B cell (primary cell): ENCODE results near the gene TGFB1. TPM values are rescaled to one million over a fixed set of nuclear protein-coding genes. Genes with fewer than 3 reads are reported as not detected.
"Not testable (repeated sequence)": the region's sequence is repeated elsewhere in the genome, so short reads cannot be mapped to it uniquely, and the experiment has no call there.

ENCODE experiments used
- ATAC-seq: fragments of 200-7000 bp; cut with Tn5 transposase; one replicate; pipeline ENCODE4 v1.10.0; 2021; ENCODE audit warnings: low read depth, mild to moderate bottlenecking, moderate number of reproducible peaks, moderate library complexity
- CTCF ChIA-PET: fragments of 350-600 bp; sonication (Branson Sonifier 250); formaldehyde crosslinking; loops from one replicate; lab custom pipeline; 2021; ENCODE audit warnings: antibody characterized with exemption, inconsistent platforms; lab: Charles Lee
- POLR2A ChIA-PET: fragments of 350-600 bp; sonication (Branson Sonifier 250); formaldehyde crosslinking; loops from one replicate; lab custom pipeline; 2021; ENCODE audit warnings: antibody characterized with exemption; lab: Charles Lee
- DNase-seq: peaks from one replicate; pipeline ENCODE4 v3.0.0; 2013
- H2AFZ ChIP-seq: 2 replicates; pipeline ENCODE4 v1.6.1; 2012; ENCODE audit warnings: mild to moderate bottlenecking, low read depth, low read length; ENCODE audit not compliant: insufficient read depth, poor library complexity, severe bottlenecking
- H3K27ac ChIP-seq, 2 donors: 1 replicate in 1 of 2; 2 replicates in 1 of 2; pipeline ENCODE4 v1.5.1; 2012 to 2013; ENCODE audit warnings: low read length in 2 of 2, mild to moderate bottlenecking in 2 of 2, moderate library complexity in 1 of 2
- H3K27me3 ChIP-seq, 4 experiments: fragments of 200-600 bp in 1 of 4; sonication (generic) in 1 of 4; replicated peaks in 1 of 4; 1 replicate in 2 of 4; 2 replicates in 2 of 4; pipeline versions ENCODE4 v1.6.1 to v1.7.0; 2013 to 2016; ENCODE audit warnings: low read length in 3 of 4, mild to moderate bottlenecking in 2 of 4, mixed read lengths in 1 of 4, moderate library complexity in 1 of 4; ENCODE audit not compliant: insufficient read depth in 4 of 4, control insufficient read depth in 3 of 4; ENCODE audit errors: control extremely low read depth in 1 of 4
- H3K36me3 ChIP-seq, 2 experiments: replicated peaks in 1 of 2; 1 replicate in 1 of 2; 2 replicates in 1 of 2; pipeline versions ENCODE4 v1.6.1 to v1.7.1; 2013; ENCODE audit warnings: low read length in 1 of 2; ENCODE audit not compliant: insufficient read depth in 2 of 2, control insufficient read depth in 1 of 2; ENCODE audit errors: control extremely low read depth in 1 of 2, extremely low read depth in 1 of 2
- H3K4me1 ChIP-seq, 2 donors: fragments of 200-600 bp in 1 of 2; sonication (generic) in 1 of 2; 1 replicate in 1 of 2; 2 replicates in 1 of 2; pipeline versions ENCODE4 v1.5.1 to v1.6.1; 2013 to 2017; ENCODE audit warnings: low read length in 2 of 2; ENCODE audit not compliant: control insufficient read depth in 2 of 2, insufficient read depth in 2 of 2
- H3K4me2 ChIP-seq: replicated peaks from 2 replicates; pipeline ENCODE3; 2012; ENCODE audit warnings: mild to moderate bottlenecking, low read depth, low read length; ENCODE audit not compliant: poor library complexity, severe bottlenecking
- H3K4me3 ChIP-seq, 5 experiments: fragments of 200-600 bp in 1 of 5; sonication (generic) in 1 of 5; 1 replicate in 3 of 5; 2 replicates in 2 of 5; pipeline versions ENCODE4 v1.5.1 to v1.7.0; 2011 to 2016; ENCODE audit warnings: low read length in 4 of 5, mild to moderate bottlenecking in 4 of 5, low read depth in 2 of 5, control low read depth in 1 of 5, moderate library complexity in 1 of 5; ENCODE audit not compliant: insufficient read depth in 1 of 5; ENCODE audit errors: control extremely low read depth in 1 of 5, extremely low read depth in 1 of 5
- H3K79me2 ChIP-seq: fragments of 200-600 bp; sonication (generic); one replicate; pipeline ENCODE4 v1.6.0; 2016; ENCODE audit warnings: low read length; ENCODE audit not compliant: control insufficient read depth, insufficient read depth
- H3K9ac ChIP-seq: fragments of 200-600 bp; sonication (generic); 2 replicates; pipeline ENCODE4 v1.6.1; 2017; ENCODE audit warnings: mild to moderate bottlenecking, low read length, moderate library complexity
- H3K9me3 ChIP-seq, 3 donors: one replicate each; pipeline versions ENCODE4 v1.6.1 to v1.7.1; 2013; ENCODE audit warnings: low read length in 2 of 3; ENCODE audit not compliant: control insufficient read depth in 2 of 3, insufficient read depth in 1 of 3; ENCODE audit errors: control extremely low read depth in 1 of 3
- H4K20me1 ChIP-seq: 2 replicates; pipeline ENCODE4 v1.6.0; 2012; ENCODE audit warnings: mild to moderate bottlenecking, low read length; ENCODE audit not compliant: insufficient read depth, control insufficient read depth, poor library complexity, severe bottlenecking
- H3K27ac Mint-ChIP-seq: one replicate; pipeline ENCODE4 v1.8.0; 2021; ENCODE audit warnings: mixed read lengths
- H3K27me3 Mint-ChIP-seq: one replicate; pipeline ENCODE4 v1.8.0; 2021; ENCODE audit warnings: mixed read lengths
- H3K4me1 Mint-ChIP-seq: one replicate; pipeline ENCODE4 v1.8.0; 2021; ENCODE audit warnings: mixed read lengths
- H3K4me3 Mint-ChIP-seq: one replicate; pipeline ENCODE4 v1.8.0; 2021; ENCODE audit warnings: mixed read lengths
- H3K9me3 Mint-ChIP-seq: one replicate; pipeline ENCODE4 v1.8.0; 2022; ENCODE audit warnings: mixed read lengths; ENCODE audit not compliant: insufficient read depth
- EZH2 ChIP-seq: IDR thresholded peaks from 2 replicates; pipeline ENCODE4 v1.6.1; 2012; ENCODE audit warnings: borderline replicate concordance, low read depth, mild to moderate bottlenecking, moderate library complexity, low read length; ENCODE audit not compliant: insufficient read depth, poor library complexity, severe bottlenecking
- WGBS: methylation state at CpG from one replicate; pipeline ENCODE4 v1.1.5; 2013; ENCODE audit warnings: missing lambda C conversion rate; ENCODE audit not compliant: insufficient coverage; 5-methylcytosine and 5-hydroxymethylcytosine counted together
- intact Hi-C: fragments of 100-400 bp; cut with micrococcal nuclease; formaldehyde crosslinking; loops from one replicate; pipeline ENCODE4 v1.10.0; 2022
- polyA plus RNA-seq: library from polyadenylated mRNA; depleted of rRNA; stranded (reverse); fragments of >200 nt; gene quantifications from 2 replicates; pipeline ENCODE4 v1.2.3, GENCODE V29; 2012
- total RNA-seq, 2 donors: library from RNA; stranded (reverse); fragments of 120-200 nt in 1 of 2; gene quantifications; 1 replicate in 1 of 2; 2 replicates in 1 of 2; pipeline versions ENCODE4 v1.2.3 to v1.2.4, GENCODE V29; 2013 to 2022
- TF ChIP-seq, protein P1 (sequence below): fragments of 200-600 bp; IDR thresholded peaks from one replicate; pipeline ENCODE4 v1.8.0; 2022; ENCODE audit warnings: antibody characterized with exemption, mild to moderate bottlenecking

TGFB1 gene
- total and polyA plus RNA-seq, 2 donors (not counting 1 experiment from before 2014, with no cell fraction given), result 109 to 120 TPM

DNA sequence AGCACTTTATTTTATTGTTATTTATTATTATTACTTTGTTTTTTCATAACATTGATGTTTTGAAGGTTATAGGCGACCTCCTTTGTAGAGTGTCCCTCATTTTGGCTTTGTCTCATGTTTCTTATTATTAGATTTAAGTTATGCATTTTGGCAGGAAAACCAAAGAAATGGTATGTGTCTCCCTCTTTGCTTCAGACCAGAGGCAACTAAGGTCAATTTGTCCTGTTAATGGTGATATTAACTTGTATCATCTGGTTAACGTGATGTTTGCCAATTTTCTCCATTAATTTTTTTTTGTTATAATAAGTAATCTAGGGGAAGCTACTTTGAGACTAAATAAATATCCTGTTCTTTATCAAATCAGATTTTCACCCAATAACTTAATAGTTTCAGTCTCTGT lies 18.8 kb upstream of the TGFB1 start:
- Histone ChIP-seq H3K36me3 (no peaks in the 10 kb centered on the region), H2AFZ (no peak overlapping the region), H3K4me1 (peaks cover 4 to 20% of the 10 kb centered on the region in 2 donors), H3K79me2 (peaks cover 21% of the 10 kb centered on the region), H3K4me3 (no peak overlapping the region), H4K20me1 (no peaks in the 10 kb centered on the region), H3K9ac (no peak overlapping the region), H3K4me2 (no peak overlapping the region), H3K27me3 (no peaks in the 10 kb centered on the region), H3K27ac (no peak overlapping the region), H3K9me3 (no peaks in the 10 kb centered on the region)
- DNase-seq, result no peak
- H3K27me3 Mint-ChIP-seq, result no peaks in the 10 kb centered on the region
- H3K9me3 Mint-ChIP-seq, result no peaks in the 10 kb centered on the region
- intact Hi-C loops, result no loop called here
- CTCF ChIA-PET, result no interaction called here
- no CpG with 5 or more reads among the region's 2 CpGs for WGBS
- no peak for ATAC-seq
- H3K4me3 Mint-ChIP-seq, result no peak overlapping the region
- H3K27ac Mint-ChIP-seq, result no peak overlapping the region
- peaks cover 16% of the 10 kb centered on the region for H3K4me1 Mint-ChIP-seq
- POLR2A ChIA-PET, result no interaction called here
- TF ChIP-seq, protein P1, sequence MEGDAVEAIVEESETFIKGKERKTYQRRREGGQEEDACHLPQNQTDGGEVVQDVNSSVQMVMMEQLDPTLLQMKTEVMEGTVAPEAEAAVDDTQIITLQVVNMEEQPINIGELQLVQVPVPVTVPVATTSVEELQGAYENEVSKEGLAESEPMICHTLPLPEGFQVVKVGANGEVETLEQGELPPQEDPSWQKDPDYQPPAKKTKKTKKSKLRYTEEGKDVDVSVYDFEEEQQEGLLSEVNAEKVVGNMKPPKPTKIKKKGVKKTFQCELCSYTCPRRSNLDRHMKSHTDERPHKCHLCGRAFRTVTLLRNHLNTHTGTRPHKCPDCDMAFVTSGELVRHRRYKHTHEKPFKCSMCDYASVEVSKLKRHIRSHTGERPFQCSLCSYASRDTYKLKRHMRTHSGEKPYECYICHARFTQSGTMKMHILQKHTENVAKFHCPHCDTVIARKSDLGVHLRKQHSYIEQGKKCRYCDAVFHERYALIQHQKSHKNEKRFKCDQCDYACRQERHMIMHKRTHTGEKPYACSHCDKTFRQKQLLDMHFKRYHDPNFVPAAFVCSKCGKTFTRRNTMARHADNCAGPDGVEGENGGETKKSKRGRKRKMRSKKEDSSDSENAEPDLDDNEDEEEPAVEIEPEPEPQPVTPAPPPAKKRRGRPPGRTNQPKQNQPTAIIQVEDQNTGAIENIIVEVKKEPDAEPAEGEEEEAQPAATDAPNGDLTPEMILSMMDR, result no peak
- TF ChIP-seq EZH2, result no peak

DNA sequence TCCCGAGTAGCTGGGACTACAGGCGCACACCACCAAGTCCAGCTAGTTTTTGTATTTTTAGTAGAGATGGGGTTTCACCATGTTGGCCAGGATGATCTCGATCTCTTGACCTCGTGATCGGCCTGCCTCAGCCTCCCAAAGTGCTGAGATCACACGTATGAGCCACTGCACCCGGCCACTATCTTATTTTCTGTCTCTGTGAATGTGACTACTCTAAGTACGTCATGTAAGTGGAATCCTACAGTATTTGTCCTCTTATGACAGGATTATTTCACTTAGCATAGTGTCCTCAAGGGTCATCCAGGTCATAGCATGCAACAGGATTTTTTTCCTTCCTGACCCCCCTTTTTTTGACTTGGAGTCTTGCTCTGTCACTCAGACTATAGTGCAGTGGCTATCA lies 17.8 kb upstream of the TGFB1 start:
- POLR2A ChIA-PET, result interaction anchor here (0.7 kb wide), 1 partner anchor 709 kb away, joined by 3 read pairs; no protein-coding TSS in a partner anchor
- no peak overlapping the region for H3K4me3 Mint-ChIP-seq
- H4K20me1 ChIP-seq, result no peaks in the 10 kb centered on the region
- WGBS, result 96% methylated on average over 6 of the region's 8 CpGs
- H3K27me3 Mint-ChIP-seq, result no peaks in the 10 kb centered on the region
- no peak overlapping the region for H3K27ac ChIP-seq
- DNase-seq (no peak), ATAC-seq (no peak)
- H3K4me1 ChIP-seq, result peaks cover 0 to 13% of the 10 kb centered on the region in 2 donors
- H3K9ac ChIP-seq, result no peak overlapping the region
- no peak overlapping the region for H3K4me2 ChIP-seq
- no peaks in the 10 kb centered on the region for H3K36me3 ChIP-seq
- H3K9me3 ChIP-seq, result no peaks in the 10 kb centered on the region
- H3K27ac Mint-ChIP-seq, result no peak overlapping the region
- no peak overlapping the region for H3K4me3 ChIP-seq
- H3K9me3 Mint-ChIP-seq, result no peaks in the 10 kb centered on the region
- peaks cover 7% of the 10 kb centered on the region for H3K4me1 Mint-ChIP-seq
- CTCF ChIA-PET, result no interaction called here
- no peak for TF ChIP-seq EZH2
- intact Hi-C loops, result no loop called here
- H3K79me2 ChIP-seq, result peaks cover 31% of the 10 kb centered on the region
- no peaks in the 10 kb centered on the region for H3K27me3 ChIP-seq
- no peak overlapping the region for H2AFZ ChIP-seq

DNA sequence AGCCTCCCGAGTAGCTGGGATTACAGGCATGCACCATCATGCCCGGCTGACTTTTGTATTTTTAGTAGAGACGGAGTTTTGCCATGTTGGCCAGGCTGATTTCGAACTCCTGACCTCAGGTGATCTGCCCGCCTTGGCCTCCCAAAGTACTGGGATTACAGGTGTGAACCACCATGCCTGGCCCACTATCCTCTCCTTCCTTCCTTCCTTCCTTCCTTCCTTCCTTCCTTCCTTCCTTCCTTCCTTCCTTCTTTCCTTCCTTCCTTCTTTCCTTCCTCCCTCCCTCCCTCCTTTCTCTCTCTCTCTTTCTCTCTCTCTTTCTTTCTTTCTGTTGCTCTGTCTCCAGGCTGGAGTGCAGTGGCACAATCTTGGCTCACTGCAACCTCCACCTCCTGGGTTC lies 17.4 kb upstream of the TGFB1 start:
- H3K9ac ChIP-seq, H3K27ac ChIP-seq, CTCF ChIA-PET, intact Hi-C loops, ATAC-seq, H3K4me3 ChIP-seq, H2AFZ ChIP-seq, H3K9me3 ChIP-seq, H4K20me1 ChIP-seq, H3K4me3 Mint-ChIP-seq, H3K4me1 Mint-ChIP-seq, H3K4me2 ChIP-seq, H3K27me3 Mint-ChIP-seq, H3K9me3 Mint-ChIP-seq, H3K36me3 ChIP-seq, H3K27me3 ChIP-seq, H3K27ac Mint-ChIP-seq, DNase-seq: not testable (repeated sequence)
- POLR2A ChIA-PET, result interaction anchor here (0.7 kb wide), 1 partner anchor 708 kb away, joined by 3 read pairs; no protein-coding TSS in a partner anchor
- Histone ChIP-seq H3K79me2 (peaks cover 35% of the 10 kb centered on the region), H3K4me1 (peaks cover 0 to 10% of the 10 kb centered on the region in 2 donors)
- WGBS, result 97% methylated on average over 5 of the region's 5 CpGs
